ES-I3 (cell line): ENCODE results near the gene IRGQ.
A peak's percentile ranks its signal among the peaks of the same experiment; 100 is the strongest.

ENCODE experiments used
- H3K36me3 ChIP-seq: 2 replicates; pipeline ENCODE4 v1.6.1; 2013; ENCODE audit warnings: mild to moderate bottlenecking, low read length, control low read depth, moderate library complexity; ENCODE audit not compliant: insufficient read depth
- H3K4me1 ChIP-seq: 2 replicates; pipeline ENCODE4 v1.6.1; 2013; ENCODE audit warnings: mild to moderate bottlenecking, control low read depth, low read length; ENCODE audit not compliant: insufficient read depth
- H3K9ac ChIP-seq: 2 replicates; pipeline ENCODE4 v1.6.1; 2013; ENCODE audit warnings: low read depth, mild to moderate bottlenecking, low read length, moderate library complexity
- H3K9me3 ChIP-seq: 2 replicates; pipeline ENCODE4 v1.6.1; 2013; ENCODE audit warnings: mild to moderate bottlenecking, low read length, moderate library complexity; ENCODE audit not compliant: control insufficient read depth, insufficient read depth

Gene IRGQ

DNA sequence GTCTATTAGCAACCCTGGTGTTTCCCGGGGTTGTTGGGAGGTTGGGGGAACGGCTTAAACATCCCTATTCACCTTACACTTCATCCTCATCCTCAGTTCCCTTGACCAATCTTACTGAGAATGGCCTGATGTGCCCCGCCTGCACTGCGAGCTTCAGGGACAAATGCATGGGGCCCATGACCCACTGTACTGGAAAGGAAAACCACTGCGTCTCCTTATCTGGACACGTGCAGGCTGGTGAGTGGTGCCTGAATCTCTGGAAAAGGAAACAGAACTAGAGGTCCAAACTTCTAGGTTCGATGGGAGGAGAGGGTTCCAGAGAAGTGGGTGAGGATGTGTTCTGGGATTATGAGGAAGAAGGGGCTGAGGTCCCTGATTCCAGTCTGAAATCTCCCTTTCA is 14.5 kb downstream of the IRGQ start:
- Histone ChIP-seq H3K4me1 (peaks cover 3% of the 10 kb centered on the region; the same call in 1 of the 2 replicates), H3K9me3 (no peaks in the 10 kb centered on the region; the same call in 1 of the 2 replicates), H3K9ac (peak overlapping the region; percentile 61), H3K36me3 (no peaks in the 10 kb centered on the region)

DNA sequence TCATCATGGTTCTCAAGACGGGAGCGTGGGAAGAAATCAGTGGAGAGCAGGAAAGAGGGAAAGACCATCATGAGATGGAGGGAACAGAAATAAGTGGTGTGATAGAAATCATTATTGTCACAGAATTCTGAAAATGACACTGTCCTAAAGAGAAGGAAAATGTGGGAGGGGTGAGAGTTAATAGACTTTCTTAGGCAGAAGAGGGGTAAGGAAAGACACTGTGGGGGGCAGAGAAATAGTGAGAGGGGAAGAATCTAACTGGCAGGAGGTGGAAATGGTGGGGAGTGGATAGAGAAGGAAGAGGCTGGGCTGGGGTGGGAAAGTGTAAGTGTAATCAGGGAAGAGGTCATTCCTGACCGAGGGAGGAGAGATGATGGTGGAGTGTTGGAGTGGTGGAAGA is 17.1 kb downstream of the IRGQ start:
- no peak overlapping the region for H3K9ac ChIP-seq

DNA sequence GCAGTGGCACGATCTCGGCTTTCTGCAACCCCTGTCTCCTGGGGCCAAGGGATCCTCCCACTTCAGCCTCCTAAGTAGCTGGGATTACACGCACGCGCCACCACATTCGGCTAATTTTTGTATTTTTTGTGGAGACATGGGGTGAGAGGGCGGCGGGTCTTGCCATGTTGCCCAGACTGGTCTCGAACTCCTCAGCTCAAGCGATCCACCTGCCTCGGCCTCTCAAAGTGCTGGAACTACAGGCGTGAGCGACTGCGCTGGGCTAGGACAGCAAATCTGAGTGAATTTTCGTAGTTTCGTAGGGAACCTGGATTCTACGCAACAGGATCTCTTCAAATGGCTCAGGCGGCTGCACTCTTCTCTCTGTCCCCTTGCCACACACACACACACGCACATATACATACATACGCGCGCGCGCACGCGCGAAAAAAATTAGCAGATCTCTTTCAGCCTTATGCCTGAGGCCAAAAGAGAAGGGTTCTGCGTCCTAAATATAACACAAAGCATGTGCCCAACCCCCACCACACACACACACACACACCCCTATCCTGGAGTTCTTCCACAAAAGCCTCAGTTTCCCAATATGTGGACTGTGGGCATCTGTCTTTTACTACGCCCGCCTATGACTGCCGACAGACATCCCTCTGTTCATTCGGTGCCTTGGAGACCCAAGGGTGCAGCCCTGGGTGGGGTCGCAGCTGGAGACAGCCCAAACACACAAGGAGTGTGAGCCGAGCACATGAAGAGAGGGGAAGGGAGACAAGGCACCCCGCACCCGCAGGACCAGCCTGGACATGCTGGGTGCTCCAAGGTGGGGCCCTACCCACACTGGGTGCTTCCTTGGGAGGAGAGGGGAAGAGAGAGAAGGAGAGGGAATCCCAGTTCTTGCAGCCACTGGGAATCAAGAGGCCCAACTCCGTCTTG is 19.7 kb downstream of the IRGQ start:
- Histone ChIP-seq H3K36me3 (no peaks in the 10 kb centered on the region; the same call in 1 of the 2 replicates), H3K4me1 (peaks cover 6% of the 10 kb centered on the region; the same call in 1 of the 2 replicates), H3K9me3 (no peaks in the 10 kb centered on the region; the same call in 1 of the 2 replicates), H3K9ac (peak overlapping the region; percentile 47)

More for the DNA sequence above, 17.1 kb downstream of the IRGQ start:
- Histone ChIP-seq H3K36me3 (no peaks in the 10 kb centered on the region), H3K4me1 (peaks cover 9% of the 10 kb centered on the region; the same call in 1 of the 2 replicates), H3K9me3 (no peaks in the 10 kb centered on the region; the same call in 1 of the 2 replicates)

- Histone ChIP-seq H3K4me1 (peaks cover 6% of the 10 kb centered on the region; the same call in 1 of the 2 replicates), H3K9me3 (no peaks in the 10 kb centered on the region; the same call in 1 of the 2 replicates), H3K9ac (peak within 1 kb of the TSS; percentile 98), H3K36me3 (no peaks in the 10 kb centered on the region; the same call in 1 of the 2 replicates)
Observed at GRCh38 chr19:43575156-43575950, 20.6 kb downstream of the IRGQ start, which contains the start of the genes PINLYP and XRCC1. PINLYP (plus strand) TSS chr19:43575801; CDS start chr19:43577192, 1,391 bp downstream. XRCC1 (minus strand) TSS chr19:43575527; CDS start chr19:43575458, 69 bp downstream.

DNA sequence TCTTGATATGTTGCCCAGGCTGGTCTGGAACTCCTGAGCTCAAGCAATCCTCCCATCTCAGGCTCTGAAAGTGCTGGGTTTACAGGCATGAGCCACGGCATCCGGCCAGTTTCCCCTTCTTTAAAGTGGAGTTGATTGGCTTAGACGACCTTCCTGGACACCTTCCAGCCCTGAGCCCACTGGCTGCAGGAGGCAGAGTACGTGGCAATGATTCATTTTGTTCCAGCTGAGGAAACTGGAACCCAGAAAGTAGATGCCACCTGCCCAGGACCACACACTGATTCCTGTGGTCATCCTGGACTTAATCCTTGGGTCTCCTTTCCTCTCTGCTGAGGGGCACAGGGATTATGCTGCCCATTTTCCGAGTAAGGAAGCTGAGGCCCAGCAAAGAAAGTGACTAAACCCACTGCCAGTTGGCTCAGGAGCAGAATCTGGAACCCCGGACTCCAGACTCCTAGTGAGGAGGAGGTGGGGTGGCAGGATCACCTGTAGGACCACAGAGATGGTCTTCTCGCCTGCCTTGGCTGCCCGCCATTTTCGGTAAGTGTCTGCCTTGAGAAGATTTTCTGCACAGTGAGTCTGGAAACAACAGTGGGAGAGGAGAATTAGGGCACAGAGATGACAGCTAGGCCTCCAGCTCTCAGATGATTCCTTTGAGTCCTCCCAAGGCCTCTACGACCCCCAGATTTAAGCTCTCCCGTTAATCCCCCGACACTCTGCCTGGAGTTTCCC is 21.3 kb downstream of the IRGQ start:
- Histone ChIP-seq H3K9me3 (no peaks in the 10 kb centered on the region; the same call in 1 of the 2 replicates), H3K9ac (peak overlapping the region; percentile 98), H3K4me1 (peaks cover 6% of the 10 kb centered on the region; the same call in 1 of the 2 replicates), H3K36me3 (no peaks in the 10 kb centered on the region; the same call in 1 of the 2 replicates)

GRCh38 chr19:43572171-43572588 is 23.8 kb downstream of the IRGQ start:
- Histone ChIP-seq H3K9me3 (no peaks in the 10 kb centered on the region), H3K36me3 (no peaks in the 10 kb centered on the region; the same call in 1 of the 2 replicates), H3K4me1 (peaks cover 6% of the 10 kb centered on the region; the same call in 1 of the 2 replicates), H3K9ac (no peak overlapping the region)

GRCh38 chr19:43570174-43570791 is 25.7 kb downstream of the IRGQ start:
- H3K9me3 ChIP-seq = no peaks in the 10 kb centered on the region
- H3K4me1 ChIP-seq = peaks cover 6% of the 10 kb centered on the region; the same call in 1 of the 2 replicates
- no peak overlapping the region for H3K9ac ChIP-seq
- no peaks in the 10 kb centered on the region; the same call in 1 of the 2 replicates for H3K36me3 ChIP-seq

DNA sequence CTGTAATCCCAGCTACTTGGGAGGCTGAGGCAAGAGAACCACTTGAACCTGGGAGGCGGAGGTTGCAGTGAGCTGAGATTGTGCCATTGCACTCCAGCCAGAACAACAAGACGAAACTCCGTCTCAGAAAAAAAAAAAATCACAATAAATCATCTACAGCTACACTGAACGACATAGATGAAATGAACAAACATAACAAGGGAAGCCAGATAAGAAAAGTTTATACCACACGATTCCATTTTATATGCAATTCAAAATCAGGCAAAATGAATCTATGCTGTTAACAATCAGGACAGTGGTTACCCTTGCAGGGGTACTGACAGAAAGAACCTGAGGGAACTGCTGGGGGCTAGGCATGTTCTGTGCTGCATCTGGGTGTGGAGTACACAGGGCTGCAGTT is 26.3 kb downstream of the IRGQ start:
- Histone ChIP-seq H3K4me1 (peaks cover 3% of the 10 kb centered on the region; the same call in 1 of the 2 replicates), H3K9ac (no peak overlapping the region), H3K9me3 (no peaks in the 10 kb centered on the region), H3K36me3 (no peaks in the 10 kb centered on the region; the same call in 1 of the 2 replicates)

DNA sequence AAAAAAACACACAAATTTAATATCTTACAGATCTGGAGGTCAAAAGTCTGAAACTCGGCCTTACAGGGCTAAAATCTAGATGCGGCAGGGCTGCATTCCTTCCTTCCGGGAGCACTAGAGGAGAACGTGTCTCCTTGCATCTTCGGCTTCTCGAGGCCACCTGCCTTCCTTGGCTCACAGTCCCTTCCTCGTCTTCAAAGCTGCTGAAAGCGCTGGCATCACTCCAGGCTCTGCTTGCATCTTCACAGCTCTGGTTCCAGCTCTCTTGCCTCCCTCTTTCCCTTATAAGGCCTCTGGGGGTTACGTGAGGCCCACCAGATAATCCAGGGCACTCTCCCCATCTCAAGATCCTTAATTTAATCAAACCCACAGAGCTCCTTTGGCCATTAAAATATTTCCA is 31.1 kb downstream of the IRGQ start:
- Histone ChIP-seq H3K4me1 (no peaks in the 10 kb centered on the region), H3K36me3 (peaks cover 4% of the 10 kb centered on the region), H3K9me3 (no peaks in the 10 kb centered on the region), H3K9ac (no peak overlapping the region)

DNA sequence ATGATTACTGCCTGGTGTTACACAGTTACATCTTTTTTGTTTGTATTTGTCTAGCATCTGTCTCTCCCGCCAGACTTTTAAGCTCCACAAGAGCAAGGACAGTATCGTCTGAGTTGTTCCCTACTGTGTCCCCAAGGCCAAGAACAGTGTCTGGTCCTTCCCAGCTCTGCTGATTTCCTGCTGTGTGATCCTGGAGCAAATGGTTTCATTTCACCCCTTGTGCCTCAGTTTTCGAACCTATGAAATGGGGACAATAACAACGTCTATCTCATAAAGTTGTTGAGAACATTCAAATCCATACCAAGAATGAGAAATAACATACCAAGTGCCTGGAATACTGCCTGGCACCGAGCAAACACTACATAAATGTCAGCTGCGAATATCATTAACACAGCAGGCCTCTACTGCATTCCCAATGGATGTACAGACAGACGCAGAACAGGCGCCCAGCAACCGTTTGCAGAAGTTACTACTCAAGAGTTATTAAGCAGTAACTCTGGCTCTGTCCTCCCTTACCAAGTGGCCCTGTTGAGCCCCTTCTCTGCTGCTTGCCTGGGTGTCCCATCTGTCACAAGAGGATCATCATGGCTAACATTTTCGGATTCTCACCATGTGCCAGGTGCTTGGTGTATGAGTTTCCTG is 32.0 kb downstream of the IRGQ start:
- Histone ChIP-seq H3K9ac (no peak overlapping the region), H3K36me3 (peaks cover 4% of the 10 kb centered on the region), H3K4me1 (no peaks in the 10 kb centered on the region), H3K9me3 (no peaks in the 10 kb centered on the region)

DNA sequence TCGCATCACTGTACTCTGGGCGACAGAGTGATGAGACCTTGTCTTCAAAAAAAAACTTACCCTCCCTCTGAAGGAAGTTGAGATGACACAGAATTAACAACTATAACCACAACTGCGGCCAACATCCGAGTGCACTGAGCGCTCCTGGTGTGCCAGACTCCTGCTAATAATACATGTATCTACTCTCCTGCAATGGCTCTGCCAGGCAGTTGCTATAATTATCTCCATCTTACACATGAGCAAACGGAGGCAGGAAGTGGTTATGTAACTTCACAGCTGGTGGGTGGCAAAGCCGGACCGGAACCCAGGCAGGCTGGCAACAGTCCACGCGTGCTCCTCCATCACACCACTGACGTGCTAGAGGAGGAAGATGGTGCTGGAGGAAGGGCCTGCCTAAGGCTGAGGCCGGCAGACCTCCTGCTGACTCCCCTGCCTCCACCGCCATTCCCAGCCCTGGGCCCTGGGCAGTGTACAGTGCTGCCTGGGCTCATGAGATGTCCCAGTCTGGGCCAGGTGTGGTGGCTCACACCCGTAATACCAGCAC is 33.2 kb downstream of the IRGQ start:
- Histone ChIP-seq H3K9ac (no peak overlapping the region), H3K4me1 (no peaks in the 10 kb centered on the region), H3K36me3 (peaks cover 4% of the 10 kb centered on the region), H3K9me3 (no peaks in the 10 kb centered on the region)

- Histone ChIP-seq H3K4me1 (no peaks in the 10 kb centered on the region), H3K36me3 (peaks cover 4% of the 10 kb centered on the region), H3K9ac (no peak overlapping the region), H3K9me3 (no peaks in the 10 kb centered on the region)
Observed at GRCh38 chr19:43562226-43562697, 33.7 kb downstream of the IRGQ start.
